Suprapubic skin (tissue), 4 donors: Measurements from ENCODE around the gene FEZF2. TPM values are rescaled to one million over a fixed set of nuclear protein-coding genes. Genes with fewer than 3 reads are reported as not detected.
A peak's percentile ranks its signal among the peaks of the same experiment; 100 is the strongest.

Source experiments
- DNase-seq, 2 donors: peaks; one replicate each; pipeline ENCODE4 v3.0.0-alpha.2; 2019; ENCODE audit warnings: low spot score in 2 of 2
- H3K27ac ChIP-seq: fragments of 200-600 bp; sonication (generic); one replicate; pipeline ENCODE4 v1.5.1; 2019
- H3K27me3 ChIP-seq: fragments of 200-600 bp; sonication (generic); one replicate; pipeline ENCODE4 v1.5.1; 2019
- H3K36me3 ChIP-seq: fragments of 200-600 bp; sonication (generic); one replicate; pipeline ENCODE4 v1.5.1; 2019
- H3K4me1 ChIP-seq: fragments of 200-600 bp; sonication (generic); one replicate; pipeline ENCODE4 v1.5.1; 2019
- H3K4me3 ChIP-seq: fragments of 200-600 bp; sonication (generic); one replicate; pipeline ENCODE4 v1.5.1; 2019; ENCODE audit warnings: mild to moderate bottlenecking
- H3K9me3 ChIP-seq: fragments of 200-600 bp; sonication (generic); one replicate; pipeline ENCODE4 v1.5.1; 2019
- CTCF ChIP-seq, 2 donors: fragments of 200-600 bp in 1 of 2; fragments of 450-650 bp in 1 of 2; sonication (generic) in 1 of 2; IDR thresholded peaks; one replicate each; pipeline ENCODE4 v1.5.1; 2016 to 2019; ENCODE audit warnings: antibody characterized with exemption in 2 of 2, mild to moderate bottlenecking in 1 of 2, moderate library complexity in 1 of 2
- EP300 ChIP-seq: sonication (generic); formaldehyde crosslinking; IDR thresholded peaks from one replicate; pipeline ENCODE4 v1.6.1; 2017; ENCODE audit warnings: antibody characterized with exemption
- POLR2A ChIP-seq, 2 donors: fragments of 450-650 bp; IDR thresholded peaks; one replicate each; pipeline ENCODE4 v1.6.1; 2017; ENCODE audit warnings: antibody characterized with exemption in 2 of 2, mild to moderate bottlenecking in 2 of 2, moderate library complexity in 2 of 2
- POLR2AphosphoS5 ChIP-seq, 3 donors: sonication (generic); formaldehyde crosslinking; IDR thresholded peaks; one replicate each; pipeline ENCODE4 v1.6.1; 2017; ENCODE audit warnings: antibody characterized with exemption in 3 of 3
- WGBS: methylation state at CpG from one replicate; pipeline ENCODE4 v1.1.5; 2018; 5-methylcytosine and 5-hydroxymethylcytosine counted together
- total RNA-seq, 4 donors: library from RNA; depleted of rRNA; stranded (reverse); fragments of >200 nt; gene quantifications; one replicate each; pipeline ENCODE4 v1.1.0, GENCODE V29; 2016

Gene FEZF2
- not detected for total RNA-seq

GRCh38 chr3:62373215-62373614 lies at the start of gene FEZF2:
Gene FEZF2, minus strand, starts transcription at chr3:62373550. Its CDS starts 682 bp downstream, at chr3:62372868.
- no peak for DNase-seq
- H3K9me3 ChIP-seq: no peaks in the 10 kb centered on the region

DNA sequence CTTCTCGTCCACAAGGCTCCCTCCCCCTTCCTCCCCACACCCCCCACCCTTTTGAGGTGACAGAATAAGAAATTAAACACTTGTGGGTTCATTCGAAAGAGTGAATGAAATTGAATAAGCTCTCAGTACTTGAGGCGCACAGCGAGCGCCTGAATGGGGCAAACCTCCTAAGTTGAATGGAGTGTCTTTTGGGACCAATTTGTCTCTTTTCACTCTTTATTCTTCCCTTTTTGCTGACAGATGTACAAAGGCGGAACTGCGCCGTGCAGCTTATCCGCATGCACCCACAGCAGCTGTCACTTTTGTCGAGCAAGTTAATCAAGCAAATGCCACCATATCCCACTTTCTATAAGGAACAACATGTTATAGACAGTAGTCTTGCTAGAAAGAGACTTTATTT lies 47.9 kb upstream of the FEZF2 start:
- Histone ChIP-seq H3K27me3 (no peaks in the 10 kb centered on the region), H3K4me3 (no peak overlapping the region), H3K4me1 (no peaks in the 10 kb centered on the region), H3K27ac (no peak overlapping the region), H3K36me3 (no peaks in the 10 kb centered on the region), H3K9me3 (no peaks in the 10 kb centered on the region)
- no peak for TF ChIP-seq POLR2AphosphoS5 (IDR thresholded peaks at IDR 0.05)
- no peak for TF ChIP-seq CTCF (IDR thresholded peaks at IDR 0.05)
- TF ChIP-seq POLR2A (IDR thresholded peaks at IDR 0.05): no peak
- TF ChIP-seq EP300: no peak
- 85% methylated on average over 10 of the region's 10 CpGs for WGBS
- DNase-seq: no peak

More at GRCh38 chr3:62373215-62373614, at the start of gene FEZF2:
- under 1% methylated on average over 24 of the region's 28 CpGs for WGBS
- Histone ChIP-seq H3K36me3 (no peaks in the 10 kb centered on the region), H3K27ac (no peak within 1 kb of the TSS), H3K4me1 (peaks cover 65% of the 10 kb centered on the region), H3K27me3 (peaks cover 100% of the 10 kb centered on the region), H3K4me3 (peak within 1 kb of the TSS; percentile 33)
- TF ChIP-seq POLR2AphosphoS5 (IDR thresholded peaks at IDR 0.05): no peak
- TF ChIP-seq CTCF (IDR thresholded peaks at IDR 0.05): no peak
- no peak for TF ChIP-seq POLR2A (IDR thresholded peaks at IDR 0.05)
- TF ChIP-seq EP300: no peak

DNA sequence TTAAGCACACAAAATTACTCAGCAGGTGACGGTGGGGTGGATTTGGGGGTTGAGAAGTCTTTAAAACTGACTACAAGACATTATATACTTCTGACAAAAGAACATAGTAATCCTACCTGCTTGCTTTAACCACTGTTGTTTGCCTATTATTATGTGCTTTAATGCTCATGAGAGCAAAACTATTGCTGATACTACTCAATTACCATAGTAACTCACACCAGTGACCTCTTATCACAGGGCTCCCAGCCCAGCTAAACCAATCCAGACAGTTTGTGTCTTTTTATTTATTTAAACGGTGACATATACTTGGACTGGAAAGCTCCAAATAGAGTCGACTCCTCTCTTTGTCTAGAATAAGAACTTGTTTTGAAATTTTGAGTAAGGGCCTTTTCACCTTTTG lies 42.8 kb upstream of the FEZF2 start:
- Histone ChIP-seq H3K9me3 (no peaks in the 10 kb centered on the region), H3K27ac (no peak overlapping the region), H3K4me3 (no peak overlapping the region), H3K4me1 (peaks cover 3% of the 10 kb centered on the region), H3K36me3 (no peaks in the 10 kb centered on the region), H3K27me3 (no peaks in the 10 kb centered on the region)
- WGBS: 68% methylated on average over 3 of the region's 3 CpGs
- no peak for DNase-seq
- TF ChIP-seq EP300 (no peak), POLR2AphosphoS5 (IDR thresholded peaks at IDR 0.05) (no peak), POLR2A (IDR thresholded peaks at IDR 0.05) (no peak), CTCF (IDR thresholded peaks at IDR 0.05) (no peak)

- Histone ChIP-seq H3K4me1 (peaks cover 8% of the 10 kb centered on the region), H3K27me3 (no peaks in the 10 kb centered on the region), H3K36me3 (no peaks in the 10 kb centered on the region), H3K4me3 (no peak overlapping the region), H3K9me3 (no peaks in the 10 kb centered on the region), H3K27ac (no peak overlapping the region)
- TF ChIP-seq POLR2A (IDR thresholded peaks at IDR 0.05) (no peak), EP300 (no peak), CTCF (IDR thresholded peaks at IDR 0.05) (no peak), POLR2AphosphoS5 (IDR thresholded peaks at IDR 0.05) (no peak)
- 52% methylated on average over 9 of the region's 9 CpGs for WGBS
- no peak for DNase-seq
Measured at GRCh38 chr3:62415312-62415801, 42.0 kb upstream of the FEZF2 start.

DNA sequence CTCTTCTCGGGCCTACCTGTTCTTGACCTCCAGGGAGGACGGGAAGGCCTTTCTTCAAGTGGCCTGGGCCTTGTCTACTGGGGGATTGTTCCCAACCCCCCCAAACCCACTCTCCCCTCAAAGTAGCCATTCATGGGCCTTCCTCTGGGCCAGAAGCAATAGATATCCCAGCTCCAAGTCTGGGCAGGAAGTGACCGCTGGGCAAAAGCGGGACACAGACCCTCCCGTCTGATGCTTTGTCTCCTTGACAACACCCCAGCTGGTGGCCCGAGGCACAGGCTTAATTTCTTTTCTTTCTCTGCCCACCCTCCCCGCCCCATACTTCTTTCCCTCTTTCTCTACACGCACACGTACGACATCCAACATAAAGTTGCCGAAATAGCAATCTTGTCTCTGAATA lies 41.4 kb upstream of the FEZF2 start:
- no peak for DNase-seq
- Histone ChIP-seq H3K27me3 (no peaks in the 10 kb centered on the region), H3K36me3 (no peaks in the 10 kb centered on the region), H3K4me3 (no peak overlapping the region), H3K4me1 (peaks cover 8% of the 10 kb centered on the region), H3K27ac (no peak overlapping the region), H3K9me3 (no peaks in the 10 kb centered on the region)
- 87% methylated on average over 11 of the region's 11 CpGs for WGBS
- TF ChIP-seq POLR2AphosphoS5 (IDR thresholded peaks at IDR 0.05): no peak
- TF ChIP-seq EP300: no peak
- no peak for TF ChIP-seq CTCF (IDR thresholded peaks at IDR 0.05)
- no peak for TF ChIP-seq POLR2A (IDR thresholded peaks at IDR 0.05)
